GM18526 (cell line): ENCODE data around the gene DQX1.
A peak's percentile ranks its signal among the peaks of the same experiment; 100 is the strongest.

ENCODE experiments used
- POLR2A ChIP-seq: IDR thresholded peaks from 3 replicates; pipeline ENCODE4 v1.6.1; 2011; ENCODE audit not compliant: insufficient read length; ENCODE audit errors: extremely low read depth

The DQX1 gene, protein sequence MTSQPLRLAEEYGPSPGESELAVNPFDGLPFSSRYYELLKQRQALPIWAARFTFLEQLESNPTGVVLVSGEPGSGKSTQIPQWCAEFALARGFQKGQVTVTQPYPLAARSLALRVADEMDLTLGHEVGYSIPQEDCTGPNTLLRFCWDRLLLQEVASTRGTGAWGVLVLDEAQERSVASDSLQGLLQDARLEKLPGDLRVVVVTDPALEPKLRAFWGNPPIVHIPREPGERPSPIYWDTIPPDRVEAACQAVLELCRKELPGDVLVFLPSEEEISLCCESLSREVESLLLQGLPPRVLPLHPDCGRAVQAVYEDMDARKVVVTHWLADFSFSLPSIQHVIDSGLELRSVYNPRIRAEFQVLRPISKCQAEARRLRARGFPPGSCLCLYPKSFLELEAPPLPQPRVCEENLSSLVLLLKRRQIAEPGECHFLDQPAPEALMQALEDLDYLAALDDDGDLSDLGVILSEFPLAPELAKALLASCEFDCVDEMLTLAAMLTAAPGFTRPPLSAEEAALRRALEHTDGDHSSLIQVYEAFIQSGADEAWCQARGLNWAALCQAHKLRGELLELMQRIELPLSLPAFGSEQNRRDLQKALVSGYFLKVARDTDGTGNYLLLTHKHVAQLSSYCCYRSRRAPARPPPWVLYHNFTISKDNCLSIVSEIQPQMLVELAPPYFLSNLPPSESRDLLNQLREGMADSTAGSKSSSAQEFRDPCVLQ

DNA sequence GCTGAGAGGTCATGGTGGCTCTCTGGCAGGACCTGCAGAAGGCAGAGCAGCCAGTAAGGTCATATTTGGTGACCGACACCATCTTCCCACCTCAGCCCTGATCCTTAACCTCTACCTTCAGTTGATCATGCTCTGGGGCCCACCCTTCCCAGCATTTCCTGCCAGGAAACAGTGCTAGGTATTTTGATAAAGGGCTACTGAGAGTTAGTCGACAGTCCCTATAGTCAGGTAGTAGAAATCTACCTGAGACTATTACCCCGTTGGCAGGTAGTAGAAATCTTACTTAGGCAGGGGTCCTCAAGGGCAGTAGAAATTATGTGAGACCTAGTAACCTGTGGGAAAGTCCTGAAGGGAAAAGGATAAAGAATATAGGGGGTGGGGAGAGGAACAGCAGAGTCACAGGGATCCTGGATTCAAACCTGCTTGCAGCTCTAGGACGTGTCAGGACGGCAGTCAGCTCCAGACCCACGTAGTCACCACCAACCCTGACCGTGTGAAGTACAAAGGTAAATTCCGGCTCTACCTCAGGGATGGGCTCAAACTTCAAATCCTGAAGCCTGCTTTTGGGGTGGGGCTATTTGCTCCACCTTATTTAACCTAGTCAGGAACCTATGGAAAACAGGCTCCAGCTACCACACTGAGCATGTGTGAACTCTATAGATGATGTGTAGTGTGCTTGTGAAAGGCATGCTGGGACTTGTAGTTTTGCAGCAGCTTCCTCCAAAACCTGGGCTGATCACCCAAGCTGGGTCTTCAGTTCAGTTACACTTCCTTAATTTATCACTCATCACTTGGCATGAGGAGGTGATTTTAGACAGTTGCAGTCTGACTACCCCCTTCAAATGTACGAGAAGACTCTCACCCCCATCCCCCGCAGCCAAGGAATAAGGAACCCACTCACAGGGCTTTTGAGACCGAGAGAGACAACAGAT lies at the start of gene DQX1:
Gene DQX1 (minus strand): TSS at position 515 of the 932 bp plus-strand sequence. CDS start 502 bp downstream, at position 13.
- no peak for TF ChIP-seq POLR2A

DNA sequence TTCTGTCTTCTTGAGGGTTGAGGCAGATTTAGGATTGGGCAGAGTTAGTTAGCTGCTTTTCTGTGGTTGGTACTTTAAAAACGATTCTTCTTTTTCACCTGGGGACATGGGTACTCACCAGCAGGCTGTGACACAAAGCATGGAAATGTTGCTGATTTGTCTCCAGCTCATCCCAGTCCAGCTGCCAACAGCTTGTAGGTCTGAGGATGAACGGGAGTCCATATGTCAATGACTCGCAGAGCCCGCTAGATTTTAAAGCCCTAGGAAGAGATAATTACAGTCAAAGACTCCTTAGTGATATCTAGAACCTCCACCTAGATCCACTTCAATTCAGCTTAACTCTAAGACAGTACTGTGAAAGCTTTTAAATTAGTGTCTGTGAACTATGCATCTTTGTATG lies 49.3 kb upstream of the DQX1 start:
- TF ChIP-seq POLR2A = no peak

DNA sequence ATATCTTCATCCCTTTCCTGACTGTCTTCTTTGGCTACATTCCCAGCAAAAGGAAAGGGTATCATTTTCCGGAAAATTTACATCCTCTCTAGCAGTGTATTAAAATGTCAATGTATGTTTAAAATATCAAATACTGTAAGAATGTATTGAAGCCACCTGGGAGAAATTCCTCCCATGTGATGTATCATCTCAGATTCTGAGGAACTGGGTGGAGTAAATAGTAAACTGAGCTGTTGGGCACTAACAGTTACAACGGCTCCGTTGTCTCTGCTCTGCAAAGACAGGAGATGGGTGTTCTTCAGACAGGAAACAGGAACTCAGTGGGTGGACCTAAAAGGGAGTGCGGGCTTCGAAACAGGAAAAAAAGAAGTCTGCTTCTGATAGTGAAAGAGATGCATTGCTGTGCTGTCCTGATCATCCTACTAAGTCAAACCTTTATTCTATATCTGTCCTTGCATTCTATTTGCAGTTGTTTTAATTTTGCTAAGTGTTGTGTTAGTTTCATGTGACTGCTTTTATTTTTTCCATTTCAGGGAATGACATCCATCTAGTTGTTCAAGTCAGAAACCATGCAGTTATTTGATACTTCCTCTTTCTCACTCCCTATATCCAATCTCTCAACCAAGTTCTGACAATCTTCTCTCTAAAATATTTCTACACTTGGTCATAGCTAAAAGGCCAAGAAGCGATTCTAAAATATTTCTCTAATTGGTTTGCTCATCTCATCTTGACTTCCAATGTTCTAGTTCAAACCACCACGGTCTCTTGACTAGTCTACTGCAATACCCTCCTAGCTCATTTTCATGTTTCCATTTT lies 47.9 kb upstream of the DQX1 start:
- TF ChIP-seq POLR2A = peak; percentile 40

DNA sequence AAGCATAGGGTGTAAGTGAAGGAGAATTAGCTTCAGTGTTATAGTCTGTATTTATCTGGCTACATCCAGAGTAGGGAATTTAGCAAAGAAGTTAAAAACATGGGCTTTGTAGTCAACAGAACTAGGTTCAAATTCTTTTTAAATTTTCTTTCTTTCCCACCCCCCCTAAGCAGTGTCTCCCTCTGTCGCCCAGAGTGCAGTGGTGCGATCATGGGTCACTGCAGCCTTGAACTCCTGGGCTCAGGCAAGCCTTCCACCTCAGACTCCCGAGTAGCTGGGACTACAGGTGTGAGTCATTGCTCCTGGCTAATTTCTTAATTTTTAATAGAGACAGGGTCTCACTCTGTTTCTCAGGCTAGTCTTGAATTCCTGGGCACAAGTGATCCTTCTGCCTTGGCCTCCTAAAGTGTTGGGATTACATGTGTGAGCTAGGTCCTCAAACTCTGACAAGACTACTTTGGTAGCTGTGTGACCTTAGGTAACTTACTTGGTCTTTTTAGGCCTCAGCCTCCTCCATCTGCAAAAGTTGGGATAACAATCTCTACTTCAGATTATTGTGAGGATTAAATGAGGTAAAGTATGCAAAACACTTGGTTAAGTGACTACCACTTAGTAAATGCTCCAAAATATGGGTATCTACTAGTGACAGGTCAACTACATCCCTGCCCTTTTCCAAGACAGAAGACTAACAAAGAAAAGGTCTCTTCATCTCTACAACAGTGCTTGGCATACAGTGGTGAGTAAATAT lies 46.3 kb upstream of the DQX1 start:
- no peak for TF ChIP-seq POLR2A

DNA sequence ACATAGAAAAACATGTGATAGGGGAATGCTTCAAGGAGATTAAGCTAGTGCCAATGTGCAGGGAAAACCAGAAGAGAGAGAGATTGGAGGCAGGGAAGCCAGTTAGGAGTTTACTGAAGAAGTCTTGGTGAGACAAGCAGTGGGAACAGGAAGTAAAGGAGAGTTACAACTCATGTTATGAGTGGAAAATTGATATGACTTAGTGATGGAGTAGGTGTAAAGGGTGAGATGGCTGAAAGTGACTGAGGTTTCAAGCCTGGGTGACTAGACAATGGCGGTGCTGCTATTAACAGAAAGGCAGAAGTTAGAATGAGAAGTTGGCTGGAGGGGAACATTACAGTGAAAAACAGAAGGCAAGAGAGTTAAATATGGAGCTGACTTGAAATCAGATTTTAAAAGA lies 45.0 kb upstream of the DQX1 start:
- no peak for TF ChIP-seq POLR2A

GRCh38 chr2:74569686-74570085 lies 43.7 kb upstream of the DQX1 start:
- no peak for TF ChIP-seq POLR2A

DNA sequence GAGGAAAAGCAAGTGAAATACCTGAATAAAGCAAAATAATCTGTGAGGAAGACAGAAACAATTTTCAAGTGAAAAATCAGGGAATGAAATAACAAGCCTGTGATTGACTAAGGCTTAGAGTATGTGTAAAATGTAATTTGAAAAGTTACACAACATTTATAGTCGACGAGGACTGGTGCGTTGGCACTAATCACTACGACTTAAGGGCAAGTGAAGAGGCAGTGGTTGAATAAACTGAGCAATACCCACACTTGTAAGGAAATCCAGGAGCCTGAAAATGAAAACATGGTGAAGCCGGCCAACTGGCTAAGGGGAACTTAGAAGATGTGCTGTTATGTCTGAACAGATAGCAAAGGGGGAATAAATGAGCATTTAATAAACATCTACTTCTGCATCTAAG lies 41.9 kb upstream of the DQX1 start:
- no peak for TF ChIP-seq POLR2A

DNA sequence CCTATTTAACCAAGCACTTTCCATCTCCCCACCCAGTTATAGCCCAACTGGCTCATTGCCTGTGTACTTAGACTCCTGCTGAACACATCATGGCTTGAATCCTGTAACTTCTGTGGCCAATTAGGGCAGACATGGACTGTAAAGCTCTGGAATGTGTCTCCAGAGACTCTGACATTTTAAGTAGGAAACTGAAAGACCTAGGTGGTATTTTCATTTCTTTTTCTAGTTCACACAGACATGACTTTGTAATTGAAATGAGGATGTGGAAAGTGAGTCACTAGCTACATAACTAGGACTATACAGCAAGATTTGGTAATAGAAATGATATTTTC lies 40.7 kb upstream of the DQX1 start:
- TF ChIP-seq POLR2A = no peak

- TF ChIP-seq POLR2A = no peak
Observed at GRCh38 chr2:74566076-74566753, 40.2 kb upstream of the DQX1 start.

- no peak for TF ChIP-seq POLR2A
Observed at GRCh38 chr2:74564222-74564621, 38.2 kb upstream of the DQX1 start.

- no peak for TF ChIP-seq POLR2A
Observed at GRCh38 chr2:74562126-74562775, 36.2 kb upstream of the DQX1 start.

DNA sequence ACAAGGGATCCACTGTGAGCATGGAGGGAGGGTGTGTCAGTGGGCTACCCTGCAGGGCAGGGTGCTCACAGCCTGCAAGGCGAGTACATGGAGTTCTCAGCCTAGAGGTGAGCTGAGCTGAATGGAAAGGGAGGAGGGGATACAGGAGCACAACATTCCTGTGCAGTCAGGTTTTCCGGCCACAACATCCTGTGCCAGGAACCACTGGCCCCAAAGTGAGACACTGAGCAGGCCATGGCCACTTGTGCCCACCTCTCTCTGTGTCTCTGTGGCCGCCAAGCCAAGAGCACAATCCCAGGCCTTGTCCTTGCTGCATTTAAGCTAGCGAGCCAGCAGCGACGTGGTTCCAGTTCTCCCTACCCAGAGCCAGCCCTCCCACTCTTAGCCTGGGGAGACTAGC lies 34.6 kb upstream of the DQX1 start:
- TF ChIP-seq POLR2A = no peak

DNA sequence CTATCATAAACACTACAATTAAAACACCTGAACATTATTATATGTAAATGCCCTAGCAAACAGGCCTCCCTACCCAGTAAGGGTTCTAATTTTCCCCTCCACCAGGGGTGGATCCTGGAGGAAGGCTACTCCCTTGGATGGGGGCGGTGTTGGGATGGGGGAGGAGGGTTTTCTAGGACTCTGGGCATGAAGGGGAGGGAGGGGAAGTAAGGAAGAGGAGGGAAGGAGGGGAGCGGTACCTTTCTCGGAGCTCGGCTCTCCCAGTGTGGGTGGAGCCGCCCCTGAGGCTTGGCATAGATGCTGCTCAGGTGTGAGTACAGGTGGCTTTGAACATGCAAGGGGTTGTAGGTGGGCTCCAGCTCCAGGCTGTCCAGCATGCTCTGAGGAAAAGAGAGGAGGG lies 33.9 kb upstream of the DQX1 start:
- TF ChIP-seq POLR2A = no peak
